ENCODE measurements around the gene TIFAB. TPM values are rescaled to one million over a fixed set of nuclear protein-coding genes. Genes with fewer than 3 reads are reported as not detected.

Gene TIFAB
- total RNA-seq, 4 donors from 2014 or later: not detected

GRCh38 chr5:135477613-135478066, 25.5 kb upstream of the TIFAB start:
- no peak overlapping the region for H3K4me3 ChIP-seq
- peaks cover 0 to 15% of the 10 kb centered on the region in 2 donors for H3K27me3 ChIP-seq
- WGBS, 2 donors: 42 to 49% methylated on average over 9 to 13 of the region's 14 CpGs
- no peaks in the 10 kb centered on the region for H3K36me3 ChIP-seq
- H3K9me3 ChIP-seq: no peaks in the 10 kb centered on the region
- DNase-seq (ENCODE audit: low spot score in 2 of 2): no peak
- H3K4me1 ChIP-seq: no peaks in the 10 kb centered on the region
- TF ChIP-seq CTCF (IDR thresholded peaks at IDR 0.05) (no peak), EP300 (IDR thresholded peaks at IDR 0.05) (no peak), POLR2A (IDR thresholded peaks at IDR 0.05) (no peak)
- H3K27ac ChIP-seq: no peak overlapping the region

DNA sequence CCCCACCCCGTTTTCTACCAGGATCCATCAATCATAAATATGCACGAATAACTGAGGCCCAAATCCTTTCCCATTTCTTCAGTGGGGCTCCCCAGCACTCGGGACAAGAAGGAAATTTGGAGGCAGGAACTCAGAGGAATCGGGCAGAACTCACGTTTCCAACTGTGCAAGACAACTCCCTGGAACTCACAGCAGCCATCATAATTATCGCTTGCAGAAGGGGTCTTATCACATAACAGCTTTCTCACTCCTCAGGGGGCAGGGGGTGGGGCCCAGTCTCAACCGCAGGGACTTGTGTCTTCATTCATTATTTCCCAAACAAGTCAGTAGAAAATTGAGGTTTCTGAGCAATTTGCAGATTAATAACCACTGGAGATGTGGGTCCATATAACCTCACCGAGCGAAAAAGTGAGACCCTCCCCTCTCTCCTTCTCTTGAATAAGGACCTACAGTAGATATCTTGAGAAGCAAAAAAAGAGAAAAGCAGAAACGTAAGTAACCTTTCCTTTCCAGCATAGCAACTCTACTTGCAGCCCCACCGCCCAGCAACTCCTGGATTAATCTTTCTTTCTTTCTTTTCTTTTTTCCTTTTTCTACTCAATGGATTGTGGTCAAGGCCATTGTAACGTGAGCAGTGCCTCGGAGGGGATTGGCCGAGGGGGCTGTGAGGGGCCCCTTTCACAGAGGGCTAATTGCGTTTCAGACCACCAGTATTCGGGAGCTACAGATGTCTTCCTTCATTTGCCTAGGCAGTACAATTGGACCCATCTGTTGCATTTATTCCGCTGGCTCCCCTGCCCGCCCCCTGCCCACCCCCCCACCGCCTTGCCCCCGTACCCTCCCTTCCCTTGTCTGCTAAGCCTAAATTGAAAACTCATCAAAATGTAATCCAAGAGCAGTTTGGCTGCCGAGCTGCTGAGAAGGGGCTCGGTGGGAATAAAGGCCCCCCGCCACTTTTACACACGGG, 24.7 kb upstream of the TIFAB start:
- no peaks in the 10 kb centered on the region for H3K9me3 ChIP-seq
- 39 to 43% methylated on average over 24 of the region's 24 CpGs for WGBS, 2 donors
- no peaks in the 10 kb centered on the region for H3K4me1 ChIP-seq
- no peak overlapping the region for H3K27ac ChIP-seq
- DNase-seq (ENCODE audit: low spot score in 2 of 2): no peak
- TF ChIP-seq POLR2A (IDR thresholded peaks at IDR 0.05) (no peak), EP300 (IDR thresholded peaks at IDR 0.05) (no peak), CTCF (IDR thresholded peaks at IDR 0.05) (no peak)
- H3K4me3 ChIP-seq: no peak overlapping the region
- H3K27me3 ChIP-seq: peaks cover 0 to 15% of the 10 kb centered on the region in 2 donors
- no peaks in the 10 kb centered on the region for H3K36me3 ChIP-seq

GRCh38 chr5:135473956-135474670, 22.0 kb upstream of the TIFAB start:
- Histone ChIP-seq H3K27ac (no peak overlapping the region), H3K27me3 (peaks cover 0 to 15% of the 10 kb centered on the region in 2 donors), H3K4me1 (no peaks in the 10 kb centered on the region), H3K4me3 (no peak overlapping the region), H3K36me3 (no peaks in the 10 kb centered on the region), H3K9me3 (no peaks in the 10 kb centered on the region)
- WGBS, 2 donors: 75 to 83% methylated on average over 12 of the region's 12 CpGs
- TF ChIP-seq CTCF (IDR thresholded peaks at IDR 0.05): no peak
- TF ChIP-seq EP300 (IDR thresholded peaks at IDR 0.05): no peak
- TF ChIP-seq POLR2A (IDR thresholded peaks at IDR 0.05): no peak
- DNase-seq (ENCODE audit: low spot score in 2 of 2): no peak

- Histone ChIP-seq H3K27me3 (peaks cover 0 to 4% of the 10 kb centered on the region in 2 donors), H3K36me3 (no peaks in the 10 kb centered on the region), H3K9me3 (no peaks in the 10 kb centered on the region), H3K4me1 (no peaks in the 10 kb centered on the region), H3K27ac (no peak overlapping the region), H3K4me3 (no peak overlapping the region)
- 86 to 92% methylated on average over 5 of the region's 5 CpGs for WGBS, 2 donors
- no peak for TF ChIP-seq EP300 (IDR thresholded peaks at IDR 0.05)
- TF ChIP-seq CTCF (IDR thresholded peaks at IDR 0.05): no peak
- no peak for TF ChIP-seq POLR2A (IDR thresholded peaks at IDR 0.05)
- no peak for DNase-seq (ENCODE audit: low spot score in 2 of 2)
Observed at GRCh38 chr5:135472141-135472540, 20.0 kb upstream of the TIFAB start.

DNA sequence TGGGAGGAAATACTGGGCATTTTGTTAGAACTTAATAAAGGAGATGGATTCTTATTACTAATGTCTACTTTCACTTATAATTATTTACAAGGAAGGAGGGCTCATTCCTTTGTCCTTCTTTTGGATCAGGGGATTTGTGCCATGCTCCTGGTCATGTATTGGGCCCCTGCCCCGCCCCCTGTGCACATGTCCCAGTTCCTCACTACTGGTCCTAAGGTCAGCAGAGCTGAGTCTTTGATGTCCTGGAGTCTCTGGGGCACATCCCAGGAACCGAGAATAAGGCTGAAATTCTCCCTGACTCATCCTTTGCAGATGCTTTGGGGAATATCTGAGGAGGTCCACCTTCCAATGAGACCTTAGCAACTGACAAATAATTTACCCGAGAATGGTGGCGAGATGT, 19.6 kb upstream of the TIFAB start:
- TF ChIP-seq POLR2A (IDR thresholded peaks at IDR 0.05) (no peak), CTCF (IDR thresholded peaks at IDR 0.05) (no peak), EP300 (IDR thresholded peaks at IDR 0.05) (no peak)
- 75 to 82% methylated on average over 4 of the region's 4 CpGs for WGBS, 2 donors
- Histone ChIP-seq H3K27ac (no peak overlapping the region), H3K4me3 (no peak overlapping the region), H3K4me1 (peaks cover 0 to 2% (median 0%) of the 10 kb centered on the region in 4 donors), H3K36me3 (no peaks in the 10 kb centered on the region), H3K27me3 (no peaks in the 10 kb centered on the region), H3K9me3 (no peaks in the 10 kb centered on the region)
- no peak for DNase-seq (ENCODE audit: low spot score in 2 of 2)
